Kidney (tissue), 14 donors: ENCODE data around the gene ADAMTS17. TPM values are rescaled to one million over a fixed set of nuclear protein-coding genes. Genes with fewer than 3 reads are reported as not detected.

Source experiments
- DNase-seq, 5 donors: peaks; one replicate each; pipeline ENCODE4 v3.0.0-alpha.2; 2013 to 2020
- FAIRE-seq: peaks from 2 replicates; lab custom pipeline; 2012; peaks lifted over from hg19 to GRCh38; lab: Jason Lieb, UNC
- H3K27ac ChIP-seq, 2 donors: one replicate each; pipeline ENCODE4 v1.7.0; 2013; ENCODE audit warnings: low read depth in 2 of 2, low read length in 2 of 2, inconsistent platforms in 1 of 2
- H3K27me3 ChIP-seq: one replicate; pipeline ENCODE4 v1.7.1; 2013; ENCODE audit warnings: low read length, inconsistent platforms; ENCODE audit not compliant: control insufficient read depth, insufficient read depth
- H3K36me3 ChIP-seq, 3 donors: one replicate each; pipeline versions ENCODE4 v1.7.0 to v1.7.1; 2013; ENCODE audit warnings: low read length in 3 of 3, control low read depth in 1 of 3, inconsistent platforms in 1 of 3; ENCODE audit not compliant: insufficient read depth in 3 of 3, control insufficient read depth in 2 of 3
- H3K4me1 ChIP-seq, 3 donors: one replicate each; pipeline versions ENCODE4 v1.7.0 to v1.7.1; 2013; ENCODE audit warnings: low read length in 3 of 3, inconsistent platforms in 1 of 3, low read depth in 1 of 3; ENCODE audit not compliant: control insufficient read depth in 2 of 3, insufficient read depth in 2 of 3
- H3K4me3 ChIP-seq, 3 donors: one replicate each; pipeline versions ENCODE4 v1.7.0 to v1.8.1; 2013; ENCODE audit warnings: low read length in 3 of 3, control low read depth in 1 of 3, inconsistent platforms in 1 of 3
- H3K9ac ChIP-seq, 3 donors: one replicate each; pipeline versions ENCODE4 v1.7.0 to v1.7.1; 2013; ENCODE audit warnings: low read length in 3 of 3, control low read depth in 1 of 3, inconsistent platforms in 1 of 3
- H3K9me3 ChIP-seq, 3 donors: one replicate each; pipeline versions ENCODE4 v1.7.0 to v1.7.1; 2013; ENCODE audit warnings: low read length in 3 of 3, control low read depth in 1 of 3, inconsistent platforms in 1 of 3; ENCODE audit not compliant: control insufficient read depth in 2 of 3, insufficient read depth in 1 of 3
- CTCF ChIP-seq: IDR thresholded peaks from 3 replicates; pipeline ENCODE4 v1.5.1; 2012; ENCODE audit warnings: mild to moderate bottlenecking, moderate library complexity, borderline replicate concordance; ENCODE audit not compliant: insufficient read depth; ENCODE audit errors: extremely low read depth
- intact Hi-C: fragments of 100-400 bp; cut with DNase I; formaldehyde crosslinking; loops from one replicate; pipeline ENCODE4 v1.11.1; 2022
- polyA plus RNA-seq: library from polyadenylated mRNA; stranded (reverse); fragments of 350-450 nt; fragmentation: Illumina TruSeq; extraction: RNeasy Lipid Tissue Mini Kit (QIAGEN cat#74804); gene quantifications from one replicate; pipeline ENCODE4 v1.2.3, GENCODE V29; 2014; ENCODE audit warnings: low read depth, low replicate concordance; ENCODE audit not compliant: insufficient read depth
- total RNA-seq: library from RNA; stranded (reverse); fragmentation: NEBNext Ultra II Directional; extraction: Animal tissue kit (Norgen Biotek cat#: 25700); gene quantifications from one replicate; pipeline ENCODE4 v1.2.1, GENCODE V29; 2021
- donor health status: control.
- donor health status: control.
- donor health status: control.
- donor health status: control.
- donor health status: control.
- donor health status: DM: yes; HTN: yes; CAD: no.
- donor health status: Normal renal cell carcinoma (clear cell type).

The ADAMTS17 gene
- total and polyA plus RNA-seq, 2 donors from 2014 or later: 1.7 to 2.2 TPM

DNA sequence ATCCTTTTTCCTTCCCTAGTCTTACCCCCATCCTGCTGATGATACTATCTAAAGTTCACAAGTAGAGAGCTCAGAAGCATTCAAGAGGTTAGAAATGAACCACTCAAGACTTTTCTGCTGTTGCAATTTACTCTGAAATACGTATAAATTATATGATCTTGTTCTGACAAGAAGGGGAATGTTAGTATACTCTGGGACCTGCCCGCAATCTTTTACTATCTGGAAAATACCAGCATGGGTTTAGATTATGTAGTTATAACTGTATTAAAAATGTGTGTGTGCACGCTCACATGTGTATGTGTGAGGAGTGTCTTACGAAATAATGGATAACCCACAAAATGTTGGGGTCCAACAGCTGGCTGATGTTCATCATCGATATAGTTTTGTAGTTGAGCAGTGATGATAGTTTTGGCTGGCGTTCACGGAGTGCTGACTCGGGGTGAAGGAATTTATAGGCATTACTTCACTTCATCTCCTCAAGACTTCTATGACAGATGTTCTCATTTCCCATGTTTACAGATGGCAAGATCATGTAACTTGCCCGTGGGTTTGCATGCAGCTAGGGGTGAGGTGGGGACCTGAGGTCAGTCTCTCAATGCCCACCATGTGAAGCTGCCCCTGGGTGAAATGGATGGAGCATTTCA lies 311.1 kb downstream of the ADAMTS17 start:
- no peak for TF ChIP-seq CTCF
- FAIRE-seq: no peak
- Histone ChIP-seq H3K36me3 (no peaks in the 10 kb centered on the region), H3K4me3 (no peak overlapping the region), H3K27me3 (no peaks in the 10 kb centered on the region), H3K9ac (no peak overlapping the region), H3K4me1 (no peaks in the 10 kb centered on the region), H3K9me3 (no peaks in the 10 kb centered on the region), H3K27ac (no peak overlapping the region)
- intact Hi-C loops: no loop called here
- no peak for DNase-seq

- H3K4me1 ChIP-seq: no peaks in the 10 kb centered on the region
- H3K27ac ChIP-seq: no peak overlapping the region
- H3K27me3 ChIP-seq: no peaks in the 10 kb centered on the region
- H3K4me3 ChIP-seq: no peak overlapping the region
- no peak overlapping the region for H3K9ac ChIP-seq
- no peaks in the 10 kb centered on the region for H3K9me3 ChIP-seq
- DNase-seq (no peak), FAIRE-seq (no peak)
- TF ChIP-seq CTCF: no peak
- intact Hi-C loops: no loop called here
- H3K36me3 ChIP-seq: no peaks in the 10 kb centered on the region
Measured at GRCh38 chr15:100029868-100030479, 311.8 kb downstream of the ADAMTS17 start.

DNA sequence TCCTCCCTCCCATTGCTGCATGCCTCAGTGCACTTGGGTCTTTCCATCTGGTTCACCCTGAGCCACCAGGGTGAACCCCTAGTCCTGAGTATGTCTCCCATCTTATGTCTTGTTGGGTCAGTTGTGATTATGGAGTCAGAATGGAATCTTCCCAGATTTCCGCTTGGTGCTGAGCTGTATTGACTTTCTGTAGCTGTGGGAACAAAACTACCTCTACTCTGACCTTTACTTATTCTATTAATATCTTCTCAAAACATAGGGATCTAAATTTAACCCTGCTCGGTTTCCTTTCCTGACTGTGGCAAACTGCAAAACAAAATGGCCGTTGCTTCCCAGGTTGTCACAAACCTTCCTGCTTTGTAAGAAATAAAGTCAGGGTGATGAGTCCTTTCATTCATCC lies 312.7 kb downstream of the ADAMTS17 start:
- H3K27ac ChIP-seq: no peak overlapping the region
- DNase-seq (no peak), FAIRE-seq (no peak)
- no peaks in the 10 kb centered on the region for H3K4me1 ChIP-seq
- H3K9ac ChIP-seq: no peak overlapping the region
- no peak overlapping the region for H3K4me3 ChIP-seq
- H3K27me3 ChIP-seq: no peaks in the 10 kb centered on the region
- H3K36me3 ChIP-seq: no peaks in the 10 kb centered on the region
- no peak for TF ChIP-seq CTCF
- intact Hi-C loops: no loop called here
- no peaks in the 10 kb centered on the region for H3K9me3 ChIP-seq

DNA sequence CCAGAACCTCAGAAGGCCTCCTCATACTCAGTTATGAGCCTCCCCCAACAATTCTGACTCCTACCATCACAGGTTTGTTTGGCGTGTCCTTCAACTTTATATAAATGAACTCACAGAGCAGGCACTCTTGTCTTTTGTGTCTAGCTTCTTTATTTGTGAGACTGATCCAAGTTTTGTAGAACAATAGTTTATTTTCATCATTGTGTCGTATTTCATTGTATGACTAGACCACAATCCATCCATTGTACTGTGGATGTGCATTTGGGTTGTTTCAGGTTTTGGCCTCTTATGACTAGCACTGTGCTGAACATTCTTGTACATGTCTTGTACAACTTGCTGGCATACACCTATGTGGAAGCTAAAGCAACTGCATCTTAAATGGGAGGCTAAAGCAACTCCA lies 315.7 kb downstream of the ADAMTS17 start:
- H3K36me3 ChIP-seq: no peaks in the 10 kb centered on the region
- no peak for TF ChIP-seq CTCF
- H3K9me3 ChIP-seq: no peaks in the 10 kb centered on the region
- peaks cover 0 to 9% (median 0%) of the 10 kb centered on the region in 3 donors for H3K4me1 ChIP-seq
- FAIRE-seq: no peak
- intact Hi-C loops: no loop called here
- H3K27me3 ChIP-seq: no peaks in the 10 kb centered on the region
- H3K27ac ChIP-seq: no peak overlapping the region
- no peak overlapping the region for H3K9ac ChIP-seq
- H3K4me3 ChIP-seq: no peak overlapping the region
- no peak for DNase-seq
